Measurements from ENCODE around the gene HLA-DQB2. TPM values are rescaled to one million over a fixed set of nuclear protein-coding genes. Genes with fewer than 3 reads are reported as not detected.
"Not testable (repeated sequence)": the region's sequence is repeated elsewhere in the genome, so short reads cannot be mapped to it uniquely, and the experiment has no call there.

Gene HLA-DQB2
- total RNA-seq, result under 1 TPM in 2 of 3 donors, not detected in 1; 0.56 to 0.82 TPM

DNA sequence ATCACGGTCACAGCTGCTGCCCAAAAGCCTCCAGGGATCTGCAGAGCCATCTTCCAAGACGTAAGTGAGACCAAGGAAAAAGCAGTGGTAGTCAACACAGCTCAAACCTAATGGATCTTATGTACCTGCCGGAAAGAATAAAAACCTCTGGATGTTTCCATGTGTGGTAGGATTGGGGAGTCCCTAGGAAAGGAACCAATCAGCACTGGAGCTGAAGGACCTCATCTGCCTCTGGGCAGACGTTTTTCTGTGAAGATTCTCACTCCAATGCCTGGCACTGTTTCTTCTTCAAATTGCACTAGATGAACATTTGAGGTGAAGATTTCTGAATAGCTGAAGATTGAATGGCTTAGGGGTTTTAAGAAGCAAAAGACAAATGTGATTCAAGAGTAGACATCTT, at the start of gene HLA-DQB2:
Gene HLA-DQB2, minus strand, starts transcription at position 112 of the 400 bp plus-strand sequence. Its CDS starts 62 bp downstream, at position 50.
- Mint-ChIP-seq H3K4me1 (ENCODE audit: low read depth) (peaks cover 2% of the 10 kb centered on the region), H3K27me3 (ENCODE audit: low read depth) (peaks cover 25% of the 10 kb centered on the region), H3K36me3 (ENCODE audit: insufficient read depth) (no peaks in the 10 kb centered on the region), H3K9me3 (no peaks in the 10 kb centered on the region), H3K4me3 (no peak within 1 kb of the TSS)
- DNase-seq (no peak), ATAC-seq (no peak)

DNA sequence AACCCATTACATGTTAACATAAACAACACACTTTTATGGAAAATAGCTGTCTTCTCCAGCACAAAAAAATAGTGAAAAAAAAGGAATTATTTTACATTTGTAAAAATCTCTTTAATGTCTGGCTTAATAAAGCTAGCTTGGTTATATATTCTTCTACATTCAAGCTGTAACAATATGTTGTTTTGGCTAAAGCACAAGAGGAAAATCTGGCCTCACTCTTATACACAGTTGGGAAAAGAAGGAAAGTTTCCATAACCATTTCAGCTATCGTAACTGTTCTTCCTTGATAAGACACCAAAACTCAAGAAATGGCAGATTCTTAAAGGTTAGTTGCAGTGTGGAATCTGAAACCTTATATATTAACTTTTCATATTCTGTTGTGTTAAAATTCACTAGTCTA, 45.8 kb upstream of the HLA-DQB2 start:
- no peak overlapping the region for H3K4me3 Mint-ChIP-seq
- no peaks in the 10 kb centered on the region for H3K9me3 Mint-ChIP-seq
- DNase-seq (no peak), ATAC-seq (no peak)
- H3K4me1 Mint-ChIP-seq (ENCODE audit: low read depth), result no peaks in the 10 kb centered on the region
- no peaks in the 10 kb centered on the region for H3K36me3 Mint-ChIP-seq (ENCODE audit: insufficient read depth)
- H3K27me3 Mint-ChIP-seq (ENCODE audit: low read depth), result peaks cover 33% of the 10 kb centered on the region

- no peaks in the 10 kb centered on the region for H3K36me3 Mint-ChIP-seq (ENCODE audit: insufficient read depth)
- H3K4me1 Mint-ChIP-seq (ENCODE audit: low read depth), result no peaks in the 10 kb centered on the region
- no peak overlapping the region for H3K4me3 Mint-ChIP-seq
- no peaks in the 10 kb centered on the region for H3K9me3 Mint-ChIP-seq
- no peak for ATAC-seq
- peaks cover 38% of the 10 kb centered on the region for H3K27me3 Mint-ChIP-seq (ENCODE audit: low read depth)
- DNase-seq, result no peak
These were observed 43.8 kb upstream of the HLA-DQB2 start for GRCh38 chr6:32807020-32807580.

DNA sequence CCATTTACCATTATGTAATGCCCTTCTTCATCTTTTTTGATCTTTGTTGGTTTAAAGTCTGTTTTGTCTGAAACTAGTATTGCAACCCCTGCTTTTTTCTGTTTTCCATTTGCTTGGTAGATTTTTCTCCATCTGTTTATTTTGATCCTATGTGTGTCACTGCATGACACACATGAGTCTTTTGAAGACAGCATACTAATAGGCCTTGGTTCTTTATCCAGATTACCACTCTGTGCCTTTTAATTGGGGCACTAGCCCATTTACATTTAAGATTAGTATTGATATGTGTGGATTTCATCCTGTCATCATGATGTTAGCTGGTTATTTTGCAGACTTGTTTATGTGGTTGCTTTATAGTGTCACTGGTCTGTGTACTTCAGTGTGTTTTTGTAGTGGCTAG, 42.1 kb upstream of the HLA-DQB2 start:
- not testable (repeated sequence) for DNase-seq; H3K4me1 Mint-ChIP-seq (ENCODE audit: low read depth); H3K4me3 Mint-ChIP-seq; H3K36me3 Mint-ChIP-seq (ENCODE audit: insufficient read depth); H3K9me3 Mint-ChIP-seq
- peak; percentile 52 to 58 for ATAC-seq
- peaks cover 43% of the 10 kb centered on the region for H3K27me3 Mint-ChIP-seq (ENCODE audit: low read depth)

GRCh38 chr6:32803416-32803815, 40.1 kb upstream of the HLA-DQB2 start:
- DNase-seq (no peak), ATAC-seq (no peak)
- Mint-ChIP-seq H3K4me3 (no peak overlapping the region), H3K9me3 (peaks cover 7% of the 10 kb centered on the region), H3K36me3 (ENCODE audit: insufficient read depth) (peaks cover 2% of the 10 kb centered on the region), H3K27me3 (ENCODE audit: low read depth) (peaks cover 47% of the 10 kb centered on the region), H3K4me1 (ENCODE audit: low read depth) (no peaks in the 10 kb centered on the region)

DNA sequence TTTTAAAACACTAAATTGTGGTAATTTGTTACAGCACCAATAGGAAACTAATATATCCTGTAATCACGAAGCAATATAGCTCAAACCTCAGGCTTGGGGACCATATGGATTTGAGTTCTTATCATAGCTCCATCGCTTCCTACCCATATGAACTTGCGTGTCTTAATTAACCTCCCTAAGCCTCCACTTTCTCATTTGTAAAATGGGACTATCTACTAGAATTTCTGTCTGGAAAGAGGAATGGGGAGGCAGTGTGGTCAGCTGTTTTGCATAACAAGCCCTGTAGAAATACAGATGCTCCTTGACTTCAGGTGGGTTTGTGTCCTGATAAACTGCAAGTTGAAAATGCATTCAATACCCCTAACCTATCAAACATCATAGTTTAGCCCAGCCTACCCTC, 36.4 kb upstream of the HLA-DQB2 start:
- no peak for DNase-seq
- peaks cover 12% of the 10 kb centered on the region for H3K4me1 Mint-ChIP-seq (ENCODE audit: low read depth)
- H3K9me3 Mint-ChIP-seq, result peaks cover 9% of the 10 kb centered on the region
- no peak overlapping the region for H3K4me3 Mint-ChIP-seq
- peaks cover 45% of the 10 kb centered on the region for H3K27me3 Mint-ChIP-seq (ENCODE audit: low read depth)
- peaks cover 2% of the 10 kb centered on the region for H3K36me3 Mint-ChIP-seq (ENCODE audit: insufficient read depth)
- ATAC-seq, result no peak

DNA sequence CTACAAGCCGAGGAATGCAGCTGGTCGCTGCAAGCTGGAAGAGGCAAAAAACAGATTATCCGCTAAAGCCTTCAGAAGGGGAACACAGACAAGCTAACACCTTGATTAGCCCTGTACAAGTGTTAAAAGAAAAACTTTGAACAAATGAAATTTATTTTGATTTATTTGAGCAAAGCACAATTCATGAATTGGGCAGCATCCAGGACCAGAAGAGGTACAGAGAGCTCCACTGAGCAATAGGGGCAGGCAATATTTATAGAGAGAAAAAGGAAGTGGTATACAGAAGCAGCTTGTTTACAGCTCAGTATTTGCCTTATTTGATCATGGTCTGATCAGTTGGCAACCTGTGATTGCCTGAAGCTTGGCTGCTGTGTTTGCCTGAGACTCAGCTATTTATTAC, 35.8 kb upstream of the HLA-DQB2 start:
- Mint-ChIP-seq H3K36me3 (ENCODE audit: insufficient read depth) (peaks cover 2% of the 10 kb centered on the region), H3K4me3 (no peak overlapping the region), H3K9me3 (peaks cover 9% of the 10 kb centered on the region), H3K27me3 (ENCODE audit: low read depth) (peaks cover 39% of the 10 kb centered on the region), H3K4me1 (ENCODE audit: low read depth) (peaks cover 17% of the 10 kb centered on the region)
- ATAC-seq, result no peak
- no peak for DNase-seq

GRCh38 chr6:32796848-32797776, 33.8 kb upstream of the HLA-DQB2 start:
- Mint-ChIP-seq H3K4me3 (peak overlapping the region; percentile 71), H3K9me3 (peaks cover 9% of the 10 kb centered on the region), H3K36me3 (ENCODE audit: insufficient read depth) (peaks cover 2% of the 10 kb centered on the region), H3K4me1 (ENCODE audit: low read depth) (peaks cover 20% of the 10 kb centered on the region), H3K27me3 (ENCODE audit: low read depth) (peaks cover 46% of the 10 kb centered on the region)
- ATAC-seq, result peak; percentile 62 to 78
- DNase-seq, result peak; percentile 82

GRCh38 chr6:32794510-32794909, 31.2 kb upstream of the HLA-DQB2 start:
- ATAC-seq (no peak), DNase-seq (no peak)
- H3K4me1 Mint-ChIP-seq (ENCODE audit: low read depth), result peaks cover 20% of the 10 kb centered on the region
- H3K36me3 Mint-ChIP-seq (ENCODE audit: insufficient read depth), result peaks cover 2% of the 10 kb centered on the region
- H3K27me3 Mint-ChIP-seq (ENCODE audit: low read depth), result peaks cover 53% of the 10 kb centered on the region
- peaks cover 9% of the 10 kb centered on the region for H3K9me3 Mint-ChIP-seq
- no peak overlapping the region for H3K4me3 Mint-ChIP-seq

GRCh38 chr6:32792901-32793435, 29.6 kb upstream of the HLA-DQB2 start:
- Mint-ChIP-seq H3K9me3 (no peaks in the 10 kb centered on the region), H3K36me3 (ENCODE audit: insufficient read depth) (no peaks in the 10 kb centered on the region), H3K4me3 (no peak overlapping the region), H3K4me1 (ENCODE audit: low read depth) (peaks cover 20% of the 10 kb centered on the region), H3K27me3 (ENCODE audit: low read depth) (peaks cover 56% of the 10 kb centered on the region)
- DNase-seq (no peak), ATAC-seq (no peak)

DNA sequence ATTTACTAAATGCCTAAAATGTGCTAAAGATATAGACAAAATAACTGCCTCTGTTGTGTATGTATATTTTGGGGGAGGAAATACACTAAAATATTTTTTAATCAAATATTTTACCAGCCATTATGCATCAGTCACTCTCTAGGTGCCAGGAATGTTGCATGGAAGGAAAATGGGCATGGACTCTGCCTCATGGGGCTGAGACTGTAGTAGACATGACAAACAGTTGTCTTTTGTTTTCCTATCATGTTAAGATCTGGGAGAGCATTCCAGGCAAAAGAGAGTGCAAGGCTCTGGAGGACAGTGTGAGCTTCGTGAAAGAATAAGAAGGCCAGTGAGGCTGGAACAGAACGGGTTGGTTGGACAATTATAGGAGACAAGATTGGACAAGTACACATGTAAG, 27.0 kb upstream of the HLA-DQB2 start:
- Mint-ChIP-seq H3K4me1 (ENCODE audit: low read depth) (peaks cover 11% of the 10 kb centered on the region), H3K4me3 (no peak overlapping the region), H3K9me3 (no peaks in the 10 kb centered on the region), H3K27me3 (ENCODE audit: low read depth) (peaks cover 62% of the 10 kb centered on the region), H3K36me3 (ENCODE audit: insufficient read depth) (no peaks in the 10 kb centered on the region)
- DNase-seq (no peak), ATAC-seq (no peak)

DNA sequence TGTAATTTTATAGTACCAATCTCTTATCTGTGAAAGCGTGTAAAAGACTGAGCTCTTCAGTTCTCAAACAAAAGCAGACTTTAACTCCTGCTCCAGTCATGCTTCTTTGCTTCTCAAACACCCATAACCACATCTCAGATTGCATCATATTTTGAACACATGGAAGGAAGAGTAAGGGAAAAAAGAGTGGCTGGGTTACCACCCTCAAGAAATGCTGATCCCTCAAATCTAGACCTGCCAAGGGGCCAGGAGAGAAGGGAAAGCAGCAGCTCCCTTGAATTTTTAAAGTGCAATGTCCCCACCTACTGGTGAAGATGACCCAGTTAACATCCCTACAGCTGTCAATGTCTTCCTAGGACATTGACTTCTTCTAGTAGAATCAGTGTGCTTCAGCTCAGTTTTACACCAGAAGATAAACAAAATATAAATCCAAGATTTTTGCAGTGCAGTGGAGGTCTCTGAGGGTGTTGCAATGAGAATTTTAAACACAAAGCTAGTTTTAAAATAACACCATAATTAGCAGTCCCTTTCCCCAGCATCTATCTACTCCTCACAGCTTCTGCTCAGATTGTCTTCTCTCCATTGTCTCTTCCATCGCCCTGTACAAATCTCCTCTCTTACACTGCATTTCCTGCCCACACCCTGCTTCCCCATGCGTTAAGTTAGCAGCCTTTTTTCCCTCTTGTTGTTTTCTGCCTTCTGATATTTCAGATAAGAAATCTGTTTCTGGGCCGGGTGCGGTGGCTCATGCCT, 22.6 kb upstream of the HLA-DQB2 start:
- H3K4me3 Mint-ChIP-seq, result no peak overlapping the region
- H3K36me3 Mint-ChIP-seq (ENCODE audit: insufficient read depth), result no peaks in the 10 kb centered on the region
- peaks cover 8% of the 10 kb centered on the region for H3K9me3 Mint-ChIP-seq
- ATAC-seq (peak; percentile 66 to 73), DNase-seq (no peak)
- peaks cover 49% of the 10 kb centered on the region for H3K27me3 Mint-ChIP-seq (ENCODE audit: low read depth)
- no peaks in the 10 kb centered on the region for H3K4me1 Mint-ChIP-seq (ENCODE audit: low read depth)

DNA sequence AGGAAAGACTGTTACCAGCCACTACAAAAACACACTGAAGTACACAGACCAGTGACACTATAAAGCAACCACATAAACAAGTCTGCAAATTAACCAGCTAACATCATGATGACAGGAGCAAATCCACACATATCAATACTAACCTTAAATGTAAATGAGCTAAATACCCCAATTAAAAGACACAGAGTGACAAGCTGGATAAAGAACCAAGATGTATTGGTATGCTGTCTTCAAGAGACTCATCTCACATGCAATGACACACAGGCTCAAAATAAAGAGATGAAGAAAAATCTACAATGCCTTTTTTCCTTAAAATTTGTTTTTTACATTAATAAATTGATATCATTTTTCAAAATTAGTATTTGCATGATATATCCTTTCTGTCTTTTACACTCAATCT, 19.6 kb upstream of the HLA-DQB2 start:
- not testable (repeated sequence) for H3K4me1 Mint-ChIP-seq (ENCODE audit: low read depth); ATAC-seq; DNase-seq; H3K36me3 Mint-ChIP-seq (ENCODE audit: insufficient read depth); H3K4me3 Mint-ChIP-seq; H3K9me3 Mint-ChIP-seq
- peaks cover 36% of the 10 kb centered on the region for H3K27me3 Mint-ChIP-seq (ENCODE audit: low read depth)

GRCh38 chr6:32779036-32779435, 15.7 kb upstream of the HLA-DQB2 start:
- peaks cover 16% of the 10 kb centered on the region for H3K27me3 Mint-ChIP-seq (ENCODE audit: low read depth)
- H3K36me3 Mint-ChIP-seq (ENCODE audit: insufficient read depth), result no peaks in the 10 kb centered on the region
- H3K4me3 Mint-ChIP-seq, result no peak overlapping the region
- ATAC-seq (no peak), DNase-seq (no peak)
- H3K9me3 Mint-ChIP-seq, result peaks cover 8% of the 10 kb centered on the region
- no peaks in the 10 kb centered on the region for H3K4me1 Mint-ChIP-seq (ENCODE audit: low read depth)
